ENCODE data around the gene CFAP61.

DNA sequence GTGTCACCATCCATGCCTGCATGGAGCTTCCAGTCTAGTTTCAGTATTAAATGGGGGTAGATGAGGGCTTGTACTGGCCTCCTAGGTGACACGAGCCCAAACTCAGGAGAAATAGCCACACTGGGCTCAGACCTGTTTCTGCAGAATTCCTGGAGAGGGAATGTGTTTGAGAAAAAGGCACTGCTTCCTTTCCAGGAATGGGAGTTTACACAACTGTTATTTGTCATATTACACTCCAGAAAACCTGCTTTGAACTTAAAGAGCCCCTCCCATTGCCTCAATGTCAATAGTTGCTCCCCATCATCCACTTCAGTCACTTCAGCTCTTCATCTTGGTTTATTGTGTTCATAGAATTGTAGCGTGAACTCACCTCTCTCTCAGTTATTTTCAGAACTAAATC lies 151.5 kb downstream of the CFAP61 start:
- TF ChIP-seq, protein P1, sequence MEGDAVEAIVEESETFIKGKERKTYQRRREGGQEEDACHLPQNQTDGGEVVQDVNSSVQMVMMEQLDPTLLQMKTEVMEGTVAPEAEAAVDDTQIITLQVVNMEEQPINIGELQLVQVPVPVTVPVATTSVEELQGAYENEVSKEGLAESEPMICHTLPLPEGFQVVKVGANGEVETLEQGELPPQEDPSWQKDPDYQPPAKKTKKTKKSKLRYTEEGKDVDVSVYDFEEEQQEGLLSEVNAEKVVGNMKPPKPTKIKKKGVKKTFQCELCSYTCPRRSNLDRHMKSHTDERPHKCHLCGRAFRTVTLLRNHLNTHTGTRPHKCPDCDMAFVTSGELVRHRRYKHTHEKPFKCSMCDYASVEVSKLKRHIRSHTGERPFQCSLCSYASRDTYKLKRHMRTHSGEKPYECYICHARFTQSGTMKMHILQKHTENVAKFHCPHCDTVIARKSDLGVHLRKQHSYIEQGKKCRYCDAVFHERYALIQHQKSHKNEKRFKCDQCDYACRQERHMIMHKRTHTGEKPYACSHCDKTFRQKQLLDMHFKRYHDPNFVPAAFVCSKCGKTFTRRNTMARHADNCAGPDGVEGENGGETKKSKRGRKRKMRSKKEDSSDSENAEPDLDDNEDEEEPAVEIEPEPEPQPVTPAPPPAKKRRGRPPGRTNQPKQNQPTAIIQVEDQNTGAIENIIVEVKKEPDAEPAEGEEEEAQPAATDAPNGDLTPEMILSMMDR (IDR thresholded peaks at IDR 0.05), result no peak
- TF ChIP-seq POLR2A (IDR thresholded peaks at IDR 0.05), result no peak
